SK-N-SH (cell line): ENCODE results near the gene KLHDC10. TPM values are rescaled to one million over a fixed set of nuclear protein-coding genes. Genes with fewer than 3 reads are reported as not detected.

ENCODE experiments used
- CTCF ChIA-PET: fragments of 300-600, 350-600 bp; formaldehyde crosslinking; extraction: SDS; loops from one replicate; lab custom pipeline; 2021; lab: Yijun Ruan, JAX
- POLR2A ChIA-PET: fragments of 350-600 bp; sonication (Branson Sonifier 250); formaldehyde crosslinking; extraction: SDS; loops from one replicate; lab custom pipeline; 2020; ENCODE audit warnings: antibody characterized with exemption, inconsistent platforms; lab: Yijun Ruan, JAX
- DNase-seq: peaks from one replicate; pipeline ENCODE4 v3.0.0; 2012
- H2AFZ ChIP-seq: fragments of 200-600 bp; sonication (generic); 2 replicates; pipeline ENCODE4 v1.8.1; 2016; ENCODE audit warnings: antibody characterized with exemption, mild to moderate bottlenecking, low read depth
- H3F3A ChIP-seq: fragments of 200-600 bp; sonication (generic); replicated peaks from 2 replicates; pipeline ENCODE3; 2016; ENCODE audit warnings: antibody characterized with exemption, mild to moderate bottlenecking; ENCODE audit not compliant: insufficient read depth
- H3K27ac ChIP-seq, 2 experiments: fragments of 200-500 bp in 1 of 2; fragments of 200-600 bp in 1 of 2; sonication (Bioruptor generic) in 1 of 2; sonication (generic), shearing (Covaris generic) in 1 of 2; 2 replicates each; pipeline versions ENCODE4 v1.5.1 to v1.6.1; 2014 to 2016; ENCODE audit warnings: low read depth in 2 of 2, inconsistent platforms in 1 of 2, low read length in 1 of 2, mild to moderate bottlenecking in 1 of 2, mixed read lengths in 1 of 2
- H3K27me3 ChIP-seq: fragments of 200-600 bp; sonication (generic), shearing (Covaris generic); 2 replicates; pipeline ENCODE4 v1.6.1; 2016; ENCODE audit warnings: mixed run types; ENCODE audit not compliant: insufficient read depth
- H3K36me3 ChIP-seq, 2 experiments: fragments of 200-500 bp in 1 of 2; fragments of 200-600 bp in 1 of 2; sonication (Bioruptor generic) in 1 of 2; sonication (generic) in 1 of 2; replicated peaks in 1 of 2; 2 replicates each; pipeline versions ENCODE3 to v1.5.1; 2014 to 2016; ENCODE audit warnings: low read length in 1 of 2, mild to moderate bottlenecking in 1 of 2; ENCODE audit not compliant: insufficient read depth in 2 of 2, control insufficient read depth in 1 of 2
- H3K4me1 ChIP-seq, 2 experiments: fragments of 200-500 bp in 1 of 2; fragments of 200-600 bp in 1 of 2; sonication (Bioruptor generic) in 1 of 2; sonication (generic), shearing (Covaris generic) in 1 of 2; 2 replicates each; pipeline versions ENCODE4 v1.5.1 to v1.6.1; 2014 to 2016; ENCODE audit warnings: low read depth in 1 of 2, low read length in 1 of 2, mixed run types in 1 of 2; ENCODE audit not compliant: insufficient read depth in 2 of 2, control insufficient read depth in 1 of 2
- H3K4me2 ChIP-seq: fragments of 200-600 bp; sonication (generic), shearing (Covaris generic); 2 replicates; pipeline ENCODE4 v1.6.1; 2017; ENCODE audit warnings: mixed run types
- H3K4me3 ChIP-seq, 2 experiments: fragments of 200-500 bp in 1 of 2; fragments of 200-600 bp in 1 of 2; sonication (Bioruptor generic) in 1 of 2; sonication (generic), shearing (Covaris generic) in 1 of 2; 2 replicates each; pipeline versions ENCODE4 v1.5.1 to v1.8.1; 2014 to 2016; ENCODE audit warnings: low read depth in 2 of 2, inconsistent platforms in 1 of 2, low read length in 1 of 2, mild to moderate bottlenecking in 1 of 2, mixed read lengths in 1 of 2, moderate library complexity in 1 of 2
- H3K79me2 ChIP-seq: fragments of 200-600 bp; sonication (generic); 2 replicates; pipeline ENCODE4 v1.8.1; 2017; ENCODE audit warnings: mild to moderate bottlenecking; ENCODE audit not compliant: insufficient read depth
- H3K9ac ChIP-seq: fragments of 200-600 bp; sonication (generic); 2 replicates; pipeline ENCODE4 v1.6.1; 2017; ENCODE audit warnings: mixed run types
- H3K9me2 ChIP-seq: fragments of 200-600 bp; sonication (generic); 2 replicates; pipeline ENCODE4 v1.6.1; 2017; ENCODE audit warnings: mixed run types
- H3K9me3 ChIP-seq: fragments of 200-600 bp; sonication (generic); 2 replicates; pipeline ENCODE4 v1.6.1; 2017; ENCODE audit warnings: mixed run types, mild to moderate bottlenecking, moderate library complexity
- H4K20me1 ChIP-seq: fragments of 200-600 bp; sonication (generic); 2 replicates; pipeline ENCODE4 v1.6.1; 2017; ENCODE audit warnings: mild to moderate bottlenecking, mixed run types; ENCODE audit not compliant: insufficient read depth
- EP300 ChIP-seq, 2 experiments: IDR thresholded peaks; 2 replicates each; pipeline versions ENCODE4 v1.4.0 to v1.6.1; 2012; ENCODE audit warnings: borderline replicate concordance in 1 of 2, low read depth in 1 of 2, low read length in 1 of 2
- FOXJ3 ChIP-seq: sonication (generic); formaldehyde crosslinking; IDR thresholded peaks from 2 replicates; pipeline ENCODE4 v1.5.1; 2020; ENCODE audit warnings: mild to moderate bottlenecking, missing genetic modification reagents
- IRF3 ChIP-seq: fragments of 150-350 bp; IDR thresholded peaks from 2 replicates; pipeline ENCODE4 v1.6.1; 2016; ENCODE audit warnings: mild to moderate bottlenecking, low read depth, low read length
- MAX ChIP-seq: IDR thresholded peaks from 2 replicates; pipeline ENCODE4 v1.4.0; 2012; ENCODE audit warnings: low read depth
- MXI1 ChIP-seq: IDR thresholded peaks from 2 replicates; pipeline ENCODE4 v1.6.1; 2012; ENCODE audit warnings: mild to moderate bottlenecking, low read depth, low read length, improper control_type of control experiment
- NRF1 ChIP-seq: IDR thresholded peaks from 2 replicates; pipeline ENCODE4 v1.6.1; 2012; ENCODE audit warnings: low read depth, mild to moderate bottlenecking, low read length
- RAD21 ChIP-seq: IDR thresholded peaks from 2 replicates; pipeline ENCODE4 v1.6.1; 2012; ENCODE audit warnings: mild to moderate bottlenecking, low read length
- RCOR1 ChIP-seq: fragments of 150-350 bp; IDR thresholded peaks from 2 replicates; pipeline ENCODE4 v1.6.1; 2017; ENCODE audit warnings: antibody characterized with exemption, low read length
- REST ChIP-seq: IDR thresholded peaks from 2 replicates; pipeline ENCODE4 v1.6.1; 2012; ENCODE audit warnings: mild to moderate bottlenecking, low read depth, low read length, moderate library complexity
- RXRA ChIP-seq: IDR thresholded peaks from 2 replicates; pipeline ENCODE4 v1.4.0; 2012; ENCODE audit warnings: low read depth, mild to moderate bottlenecking, borderline replicate concordance
- TAF1 ChIP-seq: IDR thresholded peaks from 2 replicates; pipeline ENCODE4 v1.6.1; 2012; ENCODE audit warnings: low read depth, mild to moderate bottlenecking, low read length, moderate library complexity, borderline replicate concordance
- USF1 ChIP-seq: IDR thresholded peaks from 2 replicates; pipeline ENCODE4 v1.4.0; 2012; ENCODE audit warnings: low read depth, borderline replicate concordance
- WGBS: methylation state at CpG from one replicate; pipeline ENCODE4 v1.1.6; 2017; ENCODE audit warnings: low lambda C conversion rate; 5-methylcytosine and 5-hydroxymethylcytosine counted together
- polyA plus RNA-seq, 3 experiments: library from polyadenylated mRNA; depleted of rRNA; stranded (reverse); fragments of >200 nt; gene quantifications; 2 replicates each; pipeline ENCODE4 v1.2.3, GENCODE V29; 2012

The KLHDC10 gene
- polyA plus RNA-seq, 1 of the 3 experiments (the other 2 are of a cell fraction) = 15.9 TPM

- H3K9me3 ChIP-seq = no peaks in the 10 kb centered on the region
- no peak overlapping the region for H3K4me3 ChIP-seq
- no peaks in the 10 kb centered on the region for H3K27me3 ChIP-seq
- H2AFZ ChIP-seq = no peak overlapping the region
- H3K27ac ChIP-seq = no peak overlapping the region
- peaks cover 64 to 70% of the 10 kb centered on the region in 2 experiments for H3K36me3 ChIP-seq
- no peak for DNase-seq
- no peak overlapping the region for H3K4me2 ChIP-seq
- H3K9ac ChIP-seq = no peak overlapping the region
- CTCF ChIA-PET = interaction anchor here (1.9 to 4.4 kb wide), 3 partner anchors 11 to 358 kb away, joined by 4 to 30 read pairs (median 5); no protein-coding TSS in a partner anchor
- H3K79me2 ChIP-seq = no peaks in the 10 kb centered on the region
- peaks cover 15% of the 10 kb centered on the region for H3F3A ChIP-seq
- TF ChIP-seq MXI1 (no peak), RCOR1 (no peak), FOXJ3 (no peak), IRF3 (no peak), MAX (no peak), REST (no peak), USF1 (no peak), EP300 (IDR thresholded peaks at IDR 0.05; ENCODE audit: borderline replicate concordance in 1 of 2, low read depth in 1 of 2, low read length in 1 of 2) (no peak), NRF1 (no peak), RAD21 (no peak), RXRA (no peak), TAF1 (no peak)
- WGBS = 95% methylated on average over 7 of the region's 7 CpGs
- POLR2A ChIA-PET = no interaction called here
- peaks cover 5 to 7% of the 10 kb centered on the region in 2 experiments for H3K4me1 ChIP-seq
- no peaks in the 10 kb centered on the region for H3K9me2 ChIP-seq
- no peaks in the 10 kb centered on the region for H4K20me1 ChIP-seq
Measured at GRCh38 chr7:130022623-130023175, 47.6 kb upstream of the KLHDC10 start.
